ENCODE results near the gene DCTN5. TPM values are rescaled to one million over a fixed set of nuclear protein-coding genes. Genes with fewer than 3 reads are reported as not detected.

The DCTN5 gene
- total RNA-seq, 1 donor from 2014 or later = 88.9 TPM

- no peak for DNase-seq (ENCODE audit: low spot score, unreplicated experiment)
- peaks cover 9% of the 10 kb centered on the region for H3K27me3 Mint-ChIP-seq
- no peaks in the 10 kb centered on the region for H3K4me1 Mint-ChIP-seq (ENCODE audit: low read depth)
- no peak for TF ChIP-seq CTCF (IDR thresholded peaks at IDR 0.05; ENCODE audit: unreplicated experiment)
- H3K4me3 Mint-ChIP-seq (ENCODE audit: low read depth) = no peak overlapping the region
- no peaks in the 10 kb centered on the region for H3K36me3 Mint-ChIP-seq (ENCODE audit: insufficient read depth)
- no peak overlapping the region for H3K27ac Mint-ChIP-seq
- peaks cover 4% of the 10 kb centered on the region for H3K9me3 Mint-ChIP-seq (ENCODE audit: low read depth)
These were observed 63.7 kb downstream of the DCTN5 start for GRCh38 chr16:23704772-23705516.

- DNase-seq (ENCODE audit: low spot score, unreplicated experiment) = no peak
- H3K27me3 Mint-ChIP-seq = peaks cover 15% of the 10 kb centered on the region
- H3K4me1 Mint-ChIP-seq (ENCODE audit: low read depth) = no peaks in the 10 kb centered on the region
- no peak for TF ChIP-seq CTCF (IDR thresholded peaks at IDR 0.05; ENCODE audit: unreplicated experiment)
- H3K4me3 Mint-ChIP-seq (ENCODE audit: low read depth) = no peak overlapping the region
- H3K36me3 Mint-ChIP-seq (ENCODE audit: insufficient read depth) = no peaks in the 10 kb centered on the region
- H3K9me3 Mint-ChIP-seq (ENCODE audit: low read depth) = peaks cover 10% of the 10 kb centered on the region
- no peak overlapping the region for H3K27ac Mint-ChIP-seq
These were observed 64.2 kb downstream of the DCTN5 start for GRCh38 chr16:23705517-23705902.

- no peak for TF ChIP-seq CTCF (IDR thresholded peaks at IDR 0.05; ENCODE audit: unreplicated experiment)
- no peaks in the 10 kb centered on the region for H3K4me1 Mint-ChIP-seq (ENCODE audit: low read depth)
- no peak overlapping the region for H3K4me3 Mint-ChIP-seq (ENCODE audit: low read depth)
- peaks cover 23% of the 10 kb centered on the region for H3K27me3 Mint-ChIP-seq
- peaks cover 10% of the 10 kb centered on the region for H3K9me3 Mint-ChIP-seq (ENCODE audit: low read depth)
- DNase-seq (ENCODE audit: low spot score, unreplicated experiment) = no peak
- no peaks in the 10 kb centered on the region for H3K36me3 Mint-ChIP-seq (ENCODE audit: insufficient read depth)
- no peak overlapping the region for H3K27ac Mint-ChIP-seq
These were observed 65.2 kb downstream of the DCTN5 start for GRCh38 chr16:23706439-23706838.

- Mint-ChIP-seq H3K4me3 (ENCODE audit: low read depth) (no peak overlapping the region), H3K27ac (no peak overlapping the region), H3K9me3 (ENCODE audit: low read depth) (peaks cover 6% of the 10 kb centered on the region), H3K4me1 (ENCODE audit: low read depth) (no peaks in the 10 kb centered on the region), H3K27me3 (peaks cover 42% of the 10 kb centered on the region), H3K36me3 (ENCODE audit: insufficient read depth) (no peaks in the 10 kb centered on the region)
- TF ChIP-seq CTCF (IDR thresholded peaks at IDR 0.05; ENCODE audit: unreplicated experiment) = no peak
- DNase-seq (ENCODE audit: low spot score, unreplicated experiment) = no peak
These were observed 68.3 kb downstream of the DCTN5 start for GRCh38 chr16:23709536-23709935.

GRCh38 chr16:23710008-23710407 lies 68.7 kb downstream of the DCTN5 start:
- no peak for TF ChIP-seq CTCF (IDR thresholded peaks at IDR 0.05; ENCODE audit: unreplicated experiment)
- no peak overlapping the region for H3K4me3 Mint-ChIP-seq (ENCODE audit: low read depth)
- peaks cover 46% of the 10 kb centered on the region for H3K27me3 Mint-ChIP-seq
- no peak overlapping the region for H3K27ac Mint-ChIP-seq
- no peak for DNase-seq (ENCODE audit: low spot score, unreplicated experiment)
- H3K4me1 Mint-ChIP-seq (ENCODE audit: low read depth) = no peaks in the 10 kb centered on the region
- no peaks in the 10 kb centered on the region for H3K36me3 Mint-ChIP-seq (ENCODE audit: insufficient read depth)
- H3K9me3 Mint-ChIP-seq (ENCODE audit: low read depth) = peaks cover 6% of the 10 kb centered on the region
